ENCODE results near the gene SH2D7.

GRCh38 chr15:78072080-78072892 is 20.1 kb upstream of the SH2D7 start:
- no peak for TF ChIP-seq CTCF (IDR thresholded peaks at IDR 0.05; ENCODE audit: low read depth, low read length)
- TF ChIP-seq EZH2phosphoT487 (IDR thresholded peaks at IDR 0.05; ENCODE audit: low read depth), result no peak
